Astrocyte of the spinal cord (primary cell): ENCODE data around the gene RPTOR.
"Not testable (repeated sequence)": the region's sequence is repeated elsewhere in the genome, so short reads cannot be mapped to it uniquely, and the experiment has no call there.

Experiments
- DNase-seq: peaks from one replicate; pipeline ENCODE4 v3.0.0; 2011; ENCODE audit warnings: low read depth, low spot score
- H3K4me3 ChIP-seq: 2 replicates; pipeline ENCODE4 v1.5.1; 2011; ENCODE audit warnings: low read depth, mild to moderate bottlenecking, low read length, moderate library complexity
- in situ Hi-C: cut with HindIII; loops from 2 replicates; pipeline ENCODE4 v1.10.0; 2017; ENCODE audit warnings: low sequenced_read_pairs
- TF ChIP-seq, protein P1 (sequence below): IDR thresholded peaks from 2 replicates; pipeline ENCODE4 v1.5.1; 2012; ENCODE audit warnings: low read depth, mild to moderate bottlenecking, low read length, inconsistent platforms

Gene RPTOR

DNA sequence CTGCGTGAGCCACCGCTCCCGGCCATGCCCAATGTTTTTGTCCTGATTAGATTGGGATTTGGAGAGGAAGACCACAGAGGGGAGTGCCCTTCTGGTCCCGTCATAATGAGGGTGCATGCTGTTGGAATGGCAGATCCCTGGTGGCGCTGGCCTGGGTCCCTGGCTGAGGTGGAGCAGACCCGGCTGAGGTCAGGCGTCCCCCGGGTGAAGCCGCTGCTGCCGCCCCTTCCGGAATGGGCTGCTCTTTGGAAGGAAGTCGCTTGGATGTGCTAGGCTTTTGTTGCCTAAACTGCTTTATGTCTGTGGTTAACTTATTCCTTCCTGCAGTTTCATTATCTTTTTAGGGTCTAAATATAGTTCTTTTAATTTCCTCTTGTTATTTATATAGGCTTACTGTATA, 326.7 kb downstream of the RPTOR start:
- no peak for DNase-seq
- no peak overlapping the region for H3K4me3 ChIP-seq
- in situ Hi-C loops: no loop called here
- TF ChIP-seq, protein P1, sequence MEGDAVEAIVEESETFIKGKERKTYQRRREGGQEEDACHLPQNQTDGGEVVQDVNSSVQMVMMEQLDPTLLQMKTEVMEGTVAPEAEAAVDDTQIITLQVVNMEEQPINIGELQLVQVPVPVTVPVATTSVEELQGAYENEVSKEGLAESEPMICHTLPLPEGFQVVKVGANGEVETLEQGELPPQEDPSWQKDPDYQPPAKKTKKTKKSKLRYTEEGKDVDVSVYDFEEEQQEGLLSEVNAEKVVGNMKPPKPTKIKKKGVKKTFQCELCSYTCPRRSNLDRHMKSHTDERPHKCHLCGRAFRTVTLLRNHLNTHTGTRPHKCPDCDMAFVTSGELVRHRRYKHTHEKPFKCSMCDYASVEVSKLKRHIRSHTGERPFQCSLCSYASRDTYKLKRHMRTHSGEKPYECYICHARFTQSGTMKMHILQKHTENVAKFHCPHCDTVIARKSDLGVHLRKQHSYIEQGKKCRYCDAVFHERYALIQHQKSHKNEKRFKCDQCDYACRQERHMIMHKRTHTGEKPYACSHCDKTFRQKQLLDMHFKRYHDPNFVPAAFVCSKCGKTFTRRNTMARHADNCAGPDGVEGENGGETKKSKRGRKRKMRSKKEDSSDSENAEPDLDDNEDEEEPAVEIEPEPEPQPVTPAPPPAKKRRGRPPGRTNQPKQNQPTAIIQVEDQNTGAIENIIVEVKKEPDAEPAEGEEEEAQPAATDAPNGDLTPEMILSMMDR: no peak

GRCh38 chr17:80872001-80872500, 327.4 kb downstream of the RPTOR start:
- in situ Hi-C loops: no loop called here
- no peak overlapping the region for H3K4me3 ChIP-seq
- no peak for DNase-seq
- TF ChIP-seq, protein P1: no peak

DNA sequence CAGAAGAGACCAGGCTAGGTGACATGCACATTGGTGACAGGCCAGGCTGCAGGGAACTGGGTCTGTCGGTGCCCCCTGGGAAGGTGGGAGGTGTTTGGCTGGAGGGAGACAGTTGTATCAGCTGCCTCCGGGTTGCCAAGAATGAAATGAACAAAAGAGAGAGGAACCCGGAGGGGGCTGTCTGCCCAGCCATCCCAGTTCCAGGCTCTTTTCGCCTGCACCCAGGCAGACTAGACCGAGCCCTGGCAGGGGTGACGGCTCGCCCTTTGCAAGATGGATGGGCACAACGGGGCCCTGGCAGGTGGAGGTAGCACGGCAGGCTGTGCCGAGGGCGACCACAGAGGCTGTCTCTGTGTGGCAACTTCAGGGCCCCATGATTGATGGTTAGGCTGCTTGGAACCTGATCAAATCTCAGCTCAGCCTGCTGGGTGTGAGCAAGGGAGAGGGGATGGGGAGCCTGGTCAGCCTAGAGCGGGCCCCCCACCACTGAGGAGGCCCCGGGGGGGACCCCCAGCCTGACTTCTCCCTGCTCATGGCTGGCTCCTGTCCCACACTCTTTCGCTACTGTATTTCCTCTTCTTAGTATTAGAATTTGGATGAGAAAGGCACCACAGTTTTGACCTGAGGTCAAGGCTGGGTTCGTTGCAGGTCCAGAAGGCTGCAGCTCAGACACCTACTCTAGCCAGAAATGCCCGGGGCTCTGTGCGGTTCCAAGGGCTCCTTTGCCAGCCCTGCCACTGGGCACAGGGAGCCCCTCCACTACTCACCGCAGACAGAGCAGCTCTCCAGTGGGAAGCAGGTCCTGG, 328.1 kb downstream of the RPTOR start:
- in situ Hi-C loops: no loop called here
- TF ChIP-seq, protein P1: no peak
- no peak overlapping the region for H3K4me3 ChIP-seq
- DNase-seq: no peak

GRCh38 chr17:80873307-80873951, 328.8 kb downstream of the RPTOR start:
- no peak for DNase-seq
- in situ Hi-C loops: no loop called here
- no peak overlapping the region for H3K4me3 ChIP-seq
- TF ChIP-seq, protein P1: no peak

- TF ChIP-seq, protein P1: no peak
- in situ Hi-C loops: no loop called here
- H3K4me3 ChIP-seq: no peak overlapping the region
- no peak for DNase-seq
These were observed 330.3 kb downstream of the RPTOR start for GRCh38 chr17:80874866-80875445.

- DNase-seq, H3K4me3 ChIP-seq, in situ Hi-C loops: not testable (repeated sequence)
These were observed 330.9 kb downstream of the RPTOR start for GRCh38 chr17:80875480-80875995.

DNA sequence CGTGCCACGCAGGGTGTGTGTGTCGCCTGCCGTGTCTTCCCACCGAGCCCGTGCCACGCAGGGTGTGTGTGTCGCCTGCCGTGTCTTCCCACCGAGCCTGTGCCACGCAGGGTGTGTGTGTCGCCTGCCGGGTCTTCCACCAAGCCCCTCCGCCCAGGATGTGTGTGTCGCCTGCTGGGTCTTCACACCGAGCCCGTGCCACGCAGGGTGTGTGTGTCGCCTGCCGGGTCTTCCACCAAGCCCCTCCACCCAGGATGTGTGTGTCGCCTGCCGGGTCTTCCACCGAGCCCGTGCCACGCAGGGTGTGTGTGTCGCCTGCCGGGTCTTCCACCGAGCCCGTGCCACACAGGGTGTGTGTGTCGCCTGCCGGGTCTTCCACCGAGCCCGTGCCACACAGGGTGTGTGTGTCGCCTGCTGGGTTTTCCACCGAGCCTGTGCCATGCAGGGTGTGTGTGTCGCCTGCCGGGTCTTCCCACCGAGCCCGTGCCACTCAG, 331.9 kb downstream of the RPTOR start:
- H3K4me3 ChIP-seq, DNase-seq, in situ Hi-C loops: not testable (repeated sequence)
